ENCODE measurements around the gene OR5H1. TPM values are rescaled to one million over a fixed set of nuclear protein-coding genes. Genes with fewer than 3 reads are reported as not detected.

The OR5H1 gene
- polyA plus RNA-seq, 1 of the 3 experiments (the other 2 are of a cell fraction), result not detected

GRCh38 chr3:98115717-98116116, 14.8 kb upstream of the OR5H1 start:
- no peak for DNase-seq
- no peak overlapping the region for H3K4me2 ChIP-seq

GRCh38 chr3:98136631-98137030, 6.1 kb downstream of the OR5H1 start:
- no peaks in the 10 kb centered on the region for H3F3A ChIP-seq (replicated peaks; ENCODE audit: insufficient read depth)
- H3K79me2 ChIP-seq (ENCODE audit: insufficient read depth), result no peaks in the 10 kb centered on the region
- no peak overlapping the region for H3K4me3 ChIP-seq (ENCODE audit: low read depth in 2 of 2, low read length in 1 of 2)
- H3K27ac ChIP-seq (ENCODE audit: low read depth in 2 of 2, low read length in 1 of 2), result no peak overlapping the region
- H3K4me2 ChIP-seq, result no peak overlapping the region
- no peaks in the 10 kb centered on the region for H3K27me3 ChIP-seq (ENCODE audit: insufficient read depth)
- no peaks in the 10 kb centered on the region for H3K9me3 ChIP-seq
- H3K9me2 ChIP-seq, result no peaks in the 10 kb centered on the region
- no peaks in the 10 kb centered on the region for H3K36me3 ChIP-seq (replicated peaks in 1 of 2; ENCODE audit: control insufficient read depth in 1 of 2, insufficient read depth in 2 of 2, low read length in 1 of 2)
- ChIA-PET CTCF (no interaction called here), POLR2A (no interaction called here)
- DNase-seq, result no peak
- H4K20me1 ChIP-seq (ENCODE audit: insufficient read depth), result no peaks in the 10 kb centered on the region
- no peak overlapping the region for H3K9ac ChIP-seq
- no peak overlapping the region for H2AFZ ChIP-seq (ENCODE audit: low read depth)
- 0% methylated on average over 3 of the region's 3 CpGs for WGBS (ENCODE audit: low lambda C conversion rate)
- H3K4me1 ChIP-seq (ENCODE audit: control insufficient read depth in 1 of 2, insufficient read depth in 2 of 2, low read depth in 1 of 2, low read length in 1 of 2), result no peaks in the 10 kb centered on the region; a peak in 2 of 4 replicates
- TF ChIP-seq FOXM1 (IDR thresholded peaks at IDR 0.05; ENCODE audit: low read depth) (no peak), JUND (IDR thresholded peaks at IDR 0.05) (no peak), NFIC (IDR thresholded peaks at IDR 0.05; ENCODE audit: borderline replicate concordance) (no peak), ELF1 (IDR thresholded peaks at IDR 0.05) (no peak), USF2 (IDR thresholded peaks at IDR 0.05; ENCODE audit: borderline replicate concordance, low read depth, low read length) (no peak), MXI1 (IDR thresholded peaks at IDR 0.05; ENCODE audit: low read depth, low read length) (no peak), TAF1 (IDR thresholded peaks at IDR 0.05; ENCODE audit: borderline replicate concordance, low read depth, low read length) (no peak), EZH2phosphoT487 (IDR thresholded peaks at IDR 0.05; ENCODE audit: borderline replicate concordance, low read depth) (no peak), RXRA (IDR thresholded peaks at IDR 0.05; ENCODE audit: borderline replicate concordance, low read depth) (no peak), MAX (IDR thresholded peaks at IDR 0.05; ENCODE audit: low read depth) (no peak), SIN3A (IDR thresholded peaks at IDR 0.05; ENCODE audit: borderline replicate concordance, low read depth, low read length) (no peak), CTCF (IDR thresholded peaks at IDR 0.05) (no peak), TEAD4 (IDR thresholded peaks at IDR 0.05; ENCODE audit: borderline replicate concordance, insufficient read depth) (no peak), POLR2AphosphoS5 (IDR thresholded peaks at IDR 0.05; ENCODE audit: low read depth, low read length) (no peak)

More at GRCh38 chr3:98115717-98116116, 14.8 kb upstream of the OR5H1 start:
- Histone ChIP-seq H3K9ac (no peak overlapping the region), H3K9me2 (no peaks in the 10 kb centered on the region), H3K27ac (ENCODE audit: low read depth in 2 of 2, low read length in 1 of 2) (no peak overlapping the region), H2AFZ (ENCODE audit: low read depth) (no peak overlapping the region), H3K36me3 (replicated peaks in 1 of 2; ENCODE audit: control insufficient read depth in 1 of 2, insufficient read depth in 2 of 2, low read length in 1 of 2) (no peaks in the 10 kb centered on the region), H3K79me2 (ENCODE audit: insufficient read depth) (no peaks in the 10 kb centered on the region), H4K20me1 (ENCODE audit: insufficient read depth) (no peaks in the 10 kb centered on the region), H3K9me3 (no peaks in the 10 kb centered on the region), H3K4me1 (ENCODE audit: control insufficient read depth in 1 of 2, insufficient read depth in 2 of 2, low read depth in 1 of 2, low read length in 1 of 2) (no peaks in the 10 kb centered on the region), H3F3A (replicated peaks; ENCODE audit: insufficient read depth) (no peaks in the 10 kb centered on the region), H3K4me3 (ENCODE audit: low read depth in 2 of 2, low read length in 1 of 2) (no peak overlapping the region), H3K27me3 (ENCODE audit: insufficient read depth) (no peaks in the 10 kb centered on the region)
- ChIA-PET POLR2A (no interaction called here), CTCF (no interaction called here)
- TF ChIP-seq TEAD4 (IDR thresholded peaks at IDR 0.05; ENCODE audit: borderline replicate concordance, insufficient read depth) (no peak), RCOR1 (IDR thresholded peaks at IDR 0.05; ENCODE audit: low read length) (no peak), MEF2A (IDR thresholded peaks at IDR 0.05; ENCODE audit: borderline replicate concordance, low read depth) (no peak), CHD2 (IDR thresholded peaks at IDR 0.05; ENCODE audit: low read length, partially characterized antibody) (no peak), TCF12 (IDR thresholded peaks at IDR 0.05) (no peak), RFX5 (IDR thresholded peaks at IDR 0.05; ENCODE audit: low read length) (no peak), NFIC (IDR thresholded peaks at IDR 0.05; ENCODE audit: borderline replicate concordance) (no peak), EP300 (IDR thresholded peaks at IDR 0.05; ENCODE audit: borderline replicate concordance in 1 of 2, low read depth in 1 of 2, low read length in 1 of 2) (no peak), GABPA (IDR thresholded peaks at IDR 0.05; ENCODE audit: low read depth) (no peak), FOXJ3 (CRISPR knock-in tag; IDR thresholded peaks at IDR 0.05) (no peak), REST (IDR thresholded peaks at IDR 0.05; ENCODE audit: low read depth, low read length) (no peak)
- 40% methylated on average over 1 of the region's 1 CpG for WGBS (ENCODE audit: low lambda C conversion rate)

Data from SK-N-SH (cell line).